GM10266 (cell line): ENCODE measurements around the gene COMMD7.

Source experiments
- DNase-seq: peaks from one replicate; pipeline ENCODE4 v3.0.0; 2012; ENCODE audit errors: extremely low spot score
- CTCF ChIP-seq: IDR thresholded peaks from 2 replicates; pipeline ENCODE4 v1.5.1; 2012; ENCODE audit warnings: mild to moderate bottlenecking, low read depth; ENCODE audit not compliant: control insufficient read depth, insufficient read depth; ENCODE audit errors: missing control alignments

Gene COMMD7

GRCh38 chr20:32675223-32675975 is 67.9 kb downstream of the COMMD7 start:
- TF ChIP-seq CTCF = no peak
- DNase-seq = no peak

- peak; percentile 79 for TF ChIP-seq CTCF
- DNase-seq = peak; percentile 67
Measured at GRCh38 chr20:32674362-32674789, 68.9 kb downstream of the COMMD7 start.

GRCh38 chr20:32672982-32673851 is 70.0 kb downstream of the COMMD7 start:
- TF ChIP-seq CTCF = no peak
- peak; percentile 61 for DNase-seq

- DNase-seq = no peak
- no peak for TF ChIP-seq CTCF
Measured at GRCh38 chr20:32672394-32672981, 70.8 kb downstream of the COMMD7 start.

GRCh38 chr20:32670773-32671455 is 72.4 kb downstream of the COMMD7 start:
- no peak for DNase-seq
- TF ChIP-seq CTCF = no peak

- no peak for DNase-seq
- no peak for TF ChIP-seq CTCF
Measured at GRCh38 chr20:32667027-32667426, 76.2 kb downstream of the COMMD7 start.
